SJSA1 (cell line): ENCODE measurements around the gene UTP14A. TPM values are rescaled to one million over a fixed set of nuclear protein-coding genes. Genes with fewer than 3 reads are reported as not detected.
A peak's percentile ranks its signal among the peaks of the same experiment; 100 is the strongest.

Experiments used
- DNase-seq, 2 experiments: peaks; one replicate each; pipeline ENCODE4 v3.0.0-alpha.2; 2015 to 2020; ENCODE audit warnings: low spot score in 2 of 2, low read depth in 1 of 2
- H3K27ac ChIP-seq: fragments of 250-450 bp; sonication (Bioruptor Pico); 2 replicates; pipeline ENCODE4 v1.5.1; 2020; ENCODE audit warnings: mild to moderate bottlenecking, moderate library complexity
- H3K27me3 ChIP-seq: fragments of 250-450 bp; sonication (Bioruptor Pico); replicated peaks from 2 replicates; pipeline ENCODE4 v1.5.1; 2020; ENCODE audit warnings: mild to moderate bottlenecking, moderate library complexity
- H3K36me3 ChIP-seq: fragments of 250-450 bp; sonication (Bioruptor Pico); 2 replicates; pipeline ENCODE4 v1.5.1; 2020; ENCODE audit warnings: mild to moderate bottlenecking
- H3K4me1 ChIP-seq: fragments of 250-450 bp; sonication (Bioruptor Pico); replicated peaks from 2 replicates; pipeline ENCODE4 v1.6.1; 2021; ENCODE audit warnings: mild to moderate bottlenecking
- H3K4me3 ChIP-seq: fragments of 250-450 bp; sonication (Bioruptor Pico); 2 replicates; pipeline ENCODE4 v1.5.1; 2020; ENCODE audit warnings: mild to moderate bottlenecking
- H3K9me3 ChIP-seq: fragments of 250-450 bp; sonication (Bioruptor Pico); replicated peaks from 2 replicates; pipeline ENCODE4 v1.5.1; 2020; ENCODE audit warnings: mild to moderate bottlenecking
- total RNA-seq: library from RNA; depleted of rRNA; stranded (reverse); fragments of >200 nt; shearing (Covaris generic); gene quantifications from 2 replicates; pipeline ENCODE4 v1.2.3, GENCODE V29; 2014; rRNA removed

UTP14A gene
- total RNA-seq, 1 experiment from 2014 or later = 23.6 TPM

GRCh38 chrX:129957241-129958082, 51.5 kb downstream of the UTP14A start:
- Histone ChIP-seq H3K27ac (peak overlapping the region; percentile 35; the same call in 1 of the 2 replicates), H3K36me3 (no peaks in the 10 kb centered on the region), H3K9me3 (no peaks in the 10 kb centered on the region), H3K4me3 (peak overlapping the region; percentile 39), H3K4me1 (peaks cover 15% of the 10 kb centered on the region), H3K27me3 (no peaks in the 10 kb centered on the region)
- DNase-seq = peak; percentile 34 to 65

GRCh38 chrX:129958083-129958465, 52.1 kb downstream of the UTP14A start:
- Histone ChIP-seq H3K36me3 (no peaks in the 10 kb centered on the region), H3K27ac (no peak overlapping the region), H3K4me1 (peaks cover 17% of the 10 kb centered on the region), H3K9me3 (no peaks in the 10 kb centered on the region), H3K27me3 (no peaks in the 10 kb centered on the region), H3K4me3 (no peak overlapping the region)
- DNase-seq = no peak

GRCh38 chrX:129958814-129959492, 53.0 kb downstream of the UTP14A start:
- Histone ChIP-seq H3K27me3 (no peaks in the 10 kb centered on the region), H3K27ac (no peak overlapping the region)
- DNase-seq = no peak

GRCh38 chrX:129959493-129959832, 53.5 kb downstream of the UTP14A start:
- no peak for DNase-seq

More at GRCh38 chrX:129958814-129959492, 53.0 kb downstream of the UTP14A start:
- Histone ChIP-seq H3K9me3 (no peaks in the 10 kb centered on the region), H3K36me3 (no peaks in the 10 kb centered on the region), H3K4me3 (no peak overlapping the region), H3K4me1 (peaks cover 19% of the 10 kb centered on the region)

GRCh38 chrX:129961180-129962083, 55.5 kb downstream of the UTP14A start:
- H3K4me3 ChIP-seq = no peak overlapping the region
- peak; percentile 33 to 59 for DNase-seq
- no peaks in the 10 kb centered on the region for H3K36me3 ChIP-seq

More at GRCh38 chrX:129959493-129959832, 53.5 kb downstream of the UTP14A start:
- Histone ChIP-seq H3K36me3 (no peaks in the 10 kb centered on the region), H3K27ac (no peak overlapping the region), H3K4me1 (peaks cover 19% of the 10 kb centered on the region), H3K4me3 (no peak overlapping the region), H3K27me3 (no peaks in the 10 kb centered on the region), H3K9me3 (no peaks in the 10 kb centered on the region)

GRCh38 chrX:129963729-129964128, 57.8 kb downstream of the UTP14A start:
- Histone ChIP-seq H3K36me3 (no peaks in the 10 kb centered on the region), H3K27ac (no peak overlapping the region), H3K9me3 (no peaks in the 10 kb centered on the region), H3K4me3 (no peak overlapping the region), H3K4me1 (peaks cover 12% of the 10 kb centered on the region), H3K27me3 (no peaks in the 10 kb centered on the region)
- DNase-seq = no peak

More at GRCh38 chrX:129961180-129962083, 55.5 kb downstream of the UTP14A start:
- Histone ChIP-seq H3K27ac (no peak overlapping the region), H3K9me3 (no peaks in the 10 kb centered on the region), H3K4me1 (peaks cover 19% of the 10 kb centered on the region), H3K27me3 (no peaks in the 10 kb centered on the region)

GRCh38 chrX:129965166-129965565, 59.2 kb downstream of the UTP14A start:
- no peak for DNase-seq
- no peak overlapping the region for H3K4me3 ChIP-seq
- H3K9me3 ChIP-seq = no peaks in the 10 kb centered on the region

GRCh38 chrX:129968968-129969367, 63.0 kb downstream of the UTP14A start:
- no peaks in the 10 kb centered on the region for H3K9me3 ChIP-seq
- no peak overlapping the region for H3K27ac ChIP-seq
- no peak for DNase-seq
- H3K4me3 ChIP-seq = no peak overlapping the region
- no peaks in the 10 kb centered on the region for H3K36me3 ChIP-seq
- H3K27me3 ChIP-seq = no peaks in the 10 kb centered on the region
- H3K4me1 ChIP-seq = no peaks in the 10 kb centered on the region

More at GRCh38 chrX:129965166-129965565, 59.2 kb downstream of the UTP14A start:
- Histone ChIP-seq H3K27me3 (no peaks in the 10 kb centered on the region), H3K4me1 (peaks cover 12% of the 10 kb centered on the region), H3K36me3 (no peaks in the 10 kb centered on the region), H3K27ac (no peak overlapping the region)

- no peak for DNase-seq
- Histone ChIP-seq H3K9me3 (no peaks in the 10 kb centered on the region), H3K4me3 (no peak overlapping the region), H3K27me3 (0 out of 2 replicates have a peak, but pooled peaks cover 4% of the 10 kb centered on the region), H3K27ac (no peak overlapping the region), H3K4me1 (peaks cover 5% of the 10 kb centered on the region), H3K36me3 (no peaks in the 10 kb centered on the region)
These were observed 70.5 kb downstream of the UTP14A start for GRCh38 chrX:129976441-129976840.

Other genes starting within 250 kb of the UTP14A start
- 0.03 TPM in 1 of 2 replicates, not detected in the other for gene XPNPEP2, start 167.2 kb upstream of the UTP14A start, total RNA-seq
- gene SASH3, start 126.2 kb upstream of the UTP14A start, total RNA-seq = not detected in 2 replicates
- 10.1 and 19.4 TPM in 2 replicates for gene ZDHHC9, start 62.3 kb upstream of the UTP14A start, total RNA-seq
- 0.19 and 0.47 TPM in 2 replicates for gene BCORL1, start 76.5 kb downstream of the UTP14A start, total RNA-seq
- gene ELF4, start 204.3 kb downstream of the UTP14A start, total RNA-seq = 20.4 and 26.7 TPM in 2 replicates